PFSK-1 (cell line): ENCODE measurements around the gene LRRC47.

Source experiments
- POLR2AphosphoS5 ChIP-seq: IDR thresholded peaks from 2 replicates; pipeline ENCODE4 v1.6.1; 2012; ENCODE audit warnings: low read depth, mild to moderate bottlenecking, control low read depth, low read length, moderate library complexity
- REST ChIP-seq, 2 experiments: IDR thresholded peaks; 2 replicates each; pipeline versions ENCODE4 v1.6.1 to v1.8.0; 2011 to 2012; ENCODE audit warnings: low read depth in 2 of 2, low read length in 2 of 2, control low read depth in 1 of 2, inconsistent platforms in 1 of 2, mild to moderate bottlenecking in 1 of 2, moderate library complexity in 1 of 2; ENCODE audit not compliant: insufficient read depth in 1 of 2
- SIN3A ChIP-seq: IDR thresholded peaks from 2 replicates; pipeline ENCODE4 v1.6.1; 2012; ENCODE audit warnings: mild to moderate bottlenecking, low read length, moderate library complexity, borderline replicate concordance; ENCODE audit not compliant: insufficient read depth
- TAF1 ChIP-seq: IDR thresholded peaks from 2 replicates; pipeline ENCODE4 v1.6.1; 2012; ENCODE audit warnings: low read length, control low read depth, borderline replicate concordance; ENCODE audit not compliant: insufficient read depth

GRCh38 chr1:3759796-3760195 lies 36.5 kb downstream of the LRRC47 start:
- TF ChIP-seq TAF1 (no peak), REST (IDR thresholded peaks at IDR 0.05; ENCODE audit: insufficient read depth in 1 of 2, low read depth in 2 of 2, low read length in 2 of 2) (no peak), POLR2AphosphoS5 (no peak), SIN3A (no peak)
